Caco-2 (cell line): ENCODE results near the gene PRR15L. TPM values are rescaled to one million over a fixed set of nuclear protein-coding genes. Genes with fewer than 3 reads are reported as not detected.

Source experiments
- BruUV-seq: library from RNA; stranded (reverse); fragments of 400-500 nt; replicated peaks from 2 replicates; lab custom pipeline; 2021; lab: Mats Ljungman, UMichigan
- CTCF ChIA-PET: fragments of 300-600 bp; sonication (Branson Sonifier 250); formaldehyde crosslinking; loops from one replicate; lab custom pipeline; 2022; ENCODE audit warnings: antibody characterized with exemption; lab: Charles Lee
- POLR2A ChIA-PET: fragments of 300-600 bp; sonication (Branson Sonifier 250); formaldehyde crosslinking; loops from one replicate; lab custom pipeline; 2022; ENCODE audit warnings: antibody characterized with exemption; lab: Charles Lee
- DNase-seq, 2 experiments: peaks; one replicate each; pipeline versions ENCODE4 v3.0.0 to v3.0.0-alpha.2; 2020 to 2022
- H3K27me3 ChIP-seq: replicated peaks from 2 replicates; pipeline ENCODE4 v1.6.0; 2011; ENCODE audit warnings: low read length; ENCODE audit not compliant: control insufficient read depth, insufficient read depth
- H3K36me3 ChIP-seq: 2 replicates; pipeline ENCODE4 v1.5.1; 2011; ENCODE audit warnings: low read length; ENCODE audit not compliant: control insufficient read depth, insufficient read depth
- H3K4me1 ChIP-seq: fragments of 250-450 bp; sonication (Bioruptor Pico); 2 replicates; pipeline ENCODE4 v1.5.1; 2020; ENCODE audit warnings: mild to moderate bottlenecking
- H3K4me3 ChIP-seq: 2 replicates; pipeline ENCODE4 v1.5.1; 2011; ENCODE audit warnings: low read depth, mild to moderate bottlenecking, control low read depth, low read length
- H3K9me3 ChIP-seq: fragments of 250-450 bp; sonication (Bioruptor Pico); 2 replicates; pipeline ENCODE4 v1.5.1; 2020; ENCODE audit warnings: mild to moderate bottlenecking, moderate library complexity
- H3K27ac Mint-ChIP-seq: one replicate; pipeline ENCODE4 v1.8.0; 2022; ENCODE audit warnings: mixed read lengths; ENCODE audit not compliant: unreplicated experiment
- H3K27me3 Mint-ChIP-seq: one replicate; pipeline ENCODE4 v1.8.0; 2022; ENCODE audit warnings: mixed read lengths; ENCODE audit not compliant: insufficient read depth, unreplicated experiment
- H3K36me3 Mint-ChIP-seq: one replicate; pipeline ENCODE4 v1.8.0; 2022; ENCODE audit warnings: mild to moderate bottlenecking, mixed read lengths; ENCODE audit not compliant: insufficient read depth, unreplicated experiment
- H3K4me1 Mint-ChIP-seq: one replicate; pipeline ENCODE4 v1.8.0; 2022; ENCODE audit warnings: low read depth, mixed read lengths; ENCODE audit not compliant: unreplicated experiment
- H3K4me3 Mint-ChIP-seq: one replicate; pipeline ENCODE4 v1.8.0; 2022; ENCODE audit warnings: mild to moderate bottlenecking, moderate library complexity, mixed read lengths; ENCODE audit not compliant: unreplicated experiment
- H3K9me3 Mint-ChIP-seq: one replicate; pipeline ENCODE4 v1.8.0; 2022; ENCODE audit warnings: mixed read lengths; ENCODE audit not compliant: unreplicated experiment
- intact Hi-C: fragments of 100-400 bp; cut with micrococcal nuclease; formaldehyde crosslinking; loops from one replicate; pipeline ENCODE4 v1.10.0; 2022; ENCODE audit not compliant: unreplicated experiment
- total RNA-seq: library from RNA; stranded (reverse); gene quantifications from 2 replicates; pipeline ENCODE4 v1.2.3, GENCODE V29; 2022
- TF ChIP-seq, protein P1 (sequence below), 2 experiments: fragments of 200-600 bp in 1 of 2; IDR thresholded peaks; 1 replicate in 1 of 2; 2 replicates in 1 of 2; pipeline versions ENCODE4 v1.5.1 to v1.8.0; 2011 to 2022; ENCODE audit warnings: antibody characterized with exemption in 1 of 2, control low read depth in 1 of 2, inconsistent platforms in 1 of 2, low read depth in 1 of 2, low read length in 1 of 2, mild to moderate bottlenecking in 1 of 2, moderate library complexity in 1 of 2; ENCODE audit not compliant: insufficient read depth in 1 of 2, severe bottlenecking in 1 of 2, unreplicated experiment in 1 of 2

Gene PRR15L
- total RNA-seq, 1 experiment from 2014 or later = 24.3 TPM

DNA sequence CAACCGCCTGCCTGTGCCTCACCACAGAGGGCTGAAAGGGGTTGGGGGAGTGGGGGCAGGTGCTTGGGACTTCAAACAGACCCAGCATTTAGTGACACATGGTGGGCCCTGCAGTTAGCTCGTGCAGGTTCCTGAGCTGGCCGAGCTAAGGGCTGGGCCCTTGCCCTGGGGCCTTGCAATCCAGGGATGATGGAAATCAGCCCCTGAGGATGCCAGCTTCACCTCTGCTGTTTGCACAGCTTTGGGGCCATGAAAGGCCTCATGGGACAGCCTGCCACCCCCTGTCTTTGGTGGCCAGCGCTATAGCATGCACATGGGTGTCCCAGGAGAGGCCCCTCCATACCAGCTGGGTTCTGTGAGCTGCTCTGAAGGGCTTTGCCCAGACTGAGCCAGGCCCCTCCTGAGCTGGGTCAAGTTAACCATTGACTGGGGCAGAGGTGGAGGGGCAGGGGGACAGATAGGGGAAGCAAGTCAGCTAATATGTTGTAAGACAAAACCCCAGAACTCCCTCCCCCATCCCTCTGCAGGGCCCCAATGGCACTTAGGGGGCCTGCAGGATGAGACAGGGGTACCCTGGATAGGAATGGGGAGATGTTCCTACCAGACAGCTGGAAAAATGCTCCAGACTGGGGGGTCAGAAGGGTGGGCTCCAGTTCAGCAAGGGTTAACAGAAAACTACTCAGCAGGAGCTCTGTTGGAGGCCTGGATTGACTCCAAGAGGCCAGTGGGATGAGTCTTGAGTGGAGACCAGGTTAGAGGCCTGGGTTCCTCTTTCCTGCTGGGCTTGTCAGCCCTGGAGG is 692 bp downstream of the PRR15L start:
- Histone ChIP-seq H3K36me3 (peaks cover 15% of the 10 kb centered on the region), H3K27me3 (no peaks in the 10 kb centered on the region), H3K4me1 (peaks cover 67% of the 10 kb centered on the region), H3K9me3 (no peaks in the 10 kb centered on the region), H3K4me3 (peak overlapping the region; percentile 59)
- DNase-seq = peak; percentile 72 to 75
- no peaks in the 10 kb centered on the region for H3K27me3 Mint-ChIP-seq
- peaks cover 52% of the 10 kb centered on the region for H3K4me1 Mint-ChIP-seq
- H3K36me3 Mint-ChIP-seq = peaks cover 30% of the 10 kb centered on the region
- peak overlapping the region; percentile 67 for H3K4me3 Mint-ChIP-seq
- TF ChIP-seq, protein P1, sequence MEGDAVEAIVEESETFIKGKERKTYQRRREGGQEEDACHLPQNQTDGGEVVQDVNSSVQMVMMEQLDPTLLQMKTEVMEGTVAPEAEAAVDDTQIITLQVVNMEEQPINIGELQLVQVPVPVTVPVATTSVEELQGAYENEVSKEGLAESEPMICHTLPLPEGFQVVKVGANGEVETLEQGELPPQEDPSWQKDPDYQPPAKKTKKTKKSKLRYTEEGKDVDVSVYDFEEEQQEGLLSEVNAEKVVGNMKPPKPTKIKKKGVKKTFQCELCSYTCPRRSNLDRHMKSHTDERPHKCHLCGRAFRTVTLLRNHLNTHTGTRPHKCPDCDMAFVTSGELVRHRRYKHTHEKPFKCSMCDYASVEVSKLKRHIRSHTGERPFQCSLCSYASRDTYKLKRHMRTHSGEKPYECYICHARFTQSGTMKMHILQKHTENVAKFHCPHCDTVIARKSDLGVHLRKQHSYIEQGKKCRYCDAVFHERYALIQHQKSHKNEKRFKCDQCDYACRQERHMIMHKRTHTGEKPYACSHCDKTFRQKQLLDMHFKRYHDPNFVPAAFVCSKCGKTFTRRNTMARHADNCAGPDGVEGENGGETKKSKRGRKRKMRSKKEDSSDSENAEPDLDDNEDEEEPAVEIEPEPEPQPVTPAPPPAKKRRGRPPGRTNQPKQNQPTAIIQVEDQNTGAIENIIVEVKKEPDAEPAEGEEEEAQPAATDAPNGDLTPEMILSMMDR (IDR thresholded peaks at IDR 0.05; ENCODE audit: insufficient read depth in 1 of 2, low read depth in 1 of 2, low read length in 1 of 2, severe bottlenecking in 1 of 2, unreplicated experiment in 1 of 2) = no peak
- intact Hi-C loops = loop anchor here (1.0 kb wide), 3 partner anchors 8 to 13 kb away; no protein-coding TSS in a partner anchor
- ChIA-PET CTCF (interaction anchor here (0.6 to 8.3 kb wide), 25 partner anchors 8 to 315 kb away, joined by 3 to 157 read pairs (median 6); partner anchors contain the start of genes CDK5RAP3, LRRC46, MRPL10 and NFE2L1), POLR2A (interaction anchor here (0.6 to 3.1 kb wide), 9 partner anchors 8 to 125 kb away, joined by 3 to 64 read pairs (median 10); partner anchors contain the start of genes CDK5RAP3, LRRC46, MRPL10 and PNPO)
- peaks cover 6% of the 10 kb centered on the region for H3K9me3 Mint-ChIP-seq
- peak overlapping the region; percentile 35 for H3K27ac Mint-ChIP-seq
- TSS peak; percentile 28 for BruUV-seq

- intact Hi-C loops = no loop called here
- Mint-ChIP-seq H3K27ac (no peak overlapping the region), H3K4me3 (peak overlapping the region; percentile 67), H3K36me3 (peaks cover 36% of the 10 kb centered on the region), H3K27me3 (no peaks in the 10 kb centered on the region), H3K4me1 (peaks cover 51% of the 10 kb centered on the region), H3K9me3 (no peaks in the 10 kb centered on the region)
- no TSS peak for BruUV-seq
- POLR2A ChIA-PET = interaction anchor here (0.9 to 3.1 kb wide), 5 partner anchors 9 to 93 kb away, joined by 3 to 64 read pairs (median 10); partner anchors contain the start of genes CDK5RAP3, NFE2L1, PNPO and SP2
- Histone ChIP-seq H3K36me3 (peaks cover 20% of the 10 kb centered on the region), H3K4me3 (peak overlapping the region; percentile 59), H3K9me3 (no peaks in the 10 kb centered on the region), H3K4me1 (peaks cover 56% of the 10 kb centered on the region), H3K27me3 (no peaks in the 10 kb centered on the region)
- CTCF ChIA-PET = interaction anchor here (0.6 to 8.3 kb wide), 12 partner anchors 8 to 175 kb away, joined by 4 to 157 read pairs (median 8); partner anchors contain the start of genes CDK5RAP3, PNPO and SCRN2
- TF ChIP-seq, protein P1 (IDR thresholded peaks at IDR 0.05; ENCODE audit: insufficient read depth in 1 of 2, low read depth in 1 of 2, low read length in 1 of 2, severe bottlenecking in 1 of 2, unreplicated experiment in 1 of 2) = no peak
- no peak for DNase-seq
Measured at GRCh38 chr17:47955497-47956461, 1.9 kb downstream of the PRR15L start.
